Muscle layer of colon (tissue), 2 donors: ENCODE data around the gene ARF1.

Source experiments
- H3K27ac ChIP-seq: one replicate; pipeline ENCODE4 v1.7.0; 2013; ENCODE audit warnings: low read depth, mild to moderate bottlenecking, low read length, moderate library complexity
- H3K27me3 ChIP-seq, 2 donors: one replicate each; pipeline ENCODE4 v1.7.0; 2013; ENCODE audit warnings: low read length in 2 of 2, mild to moderate bottlenecking in 2 of 2; ENCODE audit not compliant: insufficient read depth in 2 of 2, control insufficient read depth in 1 of 2
- H3K36me3 ChIP-seq: one replicate; pipeline ENCODE4 v1.7.0; 2013; ENCODE audit warnings: mild to moderate bottlenecking, low read length; ENCODE audit not compliant: insufficient read depth
- H3K4me1 ChIP-seq: one replicate; pipeline ENCODE4 v1.7.0; 2013; ENCODE audit warnings: mild to moderate bottlenecking, low read length; ENCODE audit not compliant: insufficient read depth
- H3K4me3 ChIP-seq, 2 donors: one replicate each; pipeline ENCODE4 v1.7.0; 2013; ENCODE audit warnings: low read length in 2 of 2, low read depth in 1 of 2, mild to moderate bottlenecking in 1 of 2, moderate library complexity in 1 of 2
- H3K9ac ChIP-seq: one replicate; pipeline ENCODE4 v1.7.0; 2013; ENCODE audit warnings: low read length
- H3K9me3 ChIP-seq: one replicate; pipeline ENCODE4 v1.7.0; 2013; ENCODE audit warnings: mild to moderate bottlenecking, low read length
- donor health status: abdominal sarcoma.
- donor health status: Adenocarcinoma of cecum.

ARF1 gene

GRCh38 chr1:228084325-228084724, 1.8 kb downstream of the ARF1 start:
- peaks cover 65% of the 10 kb centered on the region for H3K4me1 ChIP-seq
- no peaks in the 10 kb centered on the region for H3K9me3 ChIP-seq
- peaks cover 6% of the 10 kb centered on the region for H3K36me3 ChIP-seq
- H3K27ac ChIP-seq = peak overlapping the region; percentile 98
- peak overlapping the region; percentile 70 to 83 for H3K4me3 ChIP-seq
- H3K9ac ChIP-seq = peak overlapping the region; percentile 94
- H3K27me3 ChIP-seq = no peaks in the 10 kb centered on the region

- peak overlapping the region; percentile 94 for H3K9ac ChIP-seq
These were observed 2.3 kb downstream of the ARF1 start for GRCh38 chr1:228084797-228085196.

GRCh38 chr1:228085287-228085951, 2.9 kb downstream of the ARF1 start:
- Histone ChIP-seq H3K4me1 (peaks cover 76% of the 10 kb centered on the region), H3K9me3 (no peaks in the 10 kb centered on the region), H3K4me3 (peak overlapping the region in 1 of 2 donors; percentile 83), H3K27ac (no peak overlapping the region), H3K36me3 (peaks cover 6% of the 10 kb centered on the region), H3K27me3 (no peaks in the 10 kb centered on the region), H3K9ac (peak overlapping the region; percentile 94)

More at GRCh38 chr1:228084797-228085196, 2.3 kb downstream of the ARF1 start:
- Histone ChIP-seq H3K27ac (no peak overlapping the region), H3K9me3 (no peaks in the 10 kb centered on the region), H3K27me3 (no peaks in the 10 kb centered on the region), H3K4me1 (peaks cover 70% of the 10 kb centered on the region), H3K4me3 (peak overlapping the region in 1 of 2 donors; percentile 83), H3K36me3 (peaks cover 6% of the 10 kb centered on the region)

- no peak overlapping the region for H3K4me3 ChIP-seq
- no peak overlapping the region for H3K9ac ChIP-seq
- H3K9me3 ChIP-seq = no peaks in the 10 kb centered on the region
- peaks cover 88% of the 10 kb centered on the region for H3K4me1 ChIP-seq
- peaks cover 6% of the 10 kb centered on the region for H3K36me3 ChIP-seq
- H3K27me3 ChIP-seq = no peaks in the 10 kb centered on the region
- no peak overlapping the region for H3K27ac ChIP-seq
These were observed 5.3 kb downstream of the ARF1 start for GRCh38 chr1:228087771-228088251.

GRCh38 chr1:228088586-228089498, 6.3 kb downstream of the ARF1 start:
- Histone ChIP-seq H3K27me3 (no peaks in the 10 kb centered on the region), H3K27ac (no peak overlapping the region), H3K4me3 (no peak overlapping the region), H3K36me3 (peaks cover 6% of the 10 kb centered on the region), H3K9ac (no peak overlapping the region), H3K4me1 (peaks cover 85% of the 10 kb centered on the region), H3K9me3 (no peaks in the 10 kb centered on the region)

GRCh38 chr1:228089519-228090380, 7.2 kb downstream of the ARF1 start:
- H3K27me3 ChIP-seq = no peaks in the 10 kb centered on the region
- no peak overlapping the region for H3K27ac ChIP-seq
- H3K9ac ChIP-seq = no peak overlapping the region
- H3K4me3 ChIP-seq = no peak overlapping the region
- H3K4me1 ChIP-seq = peaks cover 76% of the 10 kb centered on the region
- peaks cover 6% of the 10 kb centered on the region for H3K36me3 ChIP-seq
- peaks cover under 1% of the 10 kb centered on the region for H3K9me3 ChIP-seq

- peaks cover 6% of the 10 kb centered on the region for H3K36me3 ChIP-seq
- no peaks in the 10 kb centered on the region for H3K27me3 ChIP-seq
- no peak overlapping the region for H3K27ac ChIP-seq
- H3K4me3 ChIP-seq = no peak overlapping the region
- H3K9ac ChIP-seq = no peak overlapping the region
- peaks cover 67% of the 10 kb centered on the region for H3K4me1 ChIP-seq
- peaks cover 3% of the 10 kb centered on the region for H3K9me3 ChIP-seq
These were observed 8.1 kb downstream of the ARF1 start for GRCh38 chr1:228090613-228091081.

GRCh38 chr1:228091084-228091483, 8.6 kb downstream of the ARF1 start:
- Histone ChIP-seq H3K9ac (no peak overlapping the region), H3K9me3 (peaks cover 3% of the 10 kb centered on the region), H3K4me3 (no peak overlapping the region), H3K27me3 (no peaks in the 10 kb centered on the region), H3K36me3 (peaks cover 7% of the 10 kb centered on the region), H3K4me1 (peaks cover 65% of the 10 kb centered on the region), H3K27ac (no peak overlapping the region)

GRCh38 chr1:228092342-228093049, 10.0 kb downstream of the ARF1 start:
- H3K4me1 ChIP-seq = peaks cover 55% of the 10 kb centered on the region
- no peaks in the 10 kb centered on the region for H3K27me3 ChIP-seq
- H3K9ac ChIP-seq = no peak overlapping the region
- no peak overlapping the region for H3K27ac ChIP-seq
- H3K9me3 ChIP-seq = peaks cover 3% of the 10 kb centered on the region
- H3K36me3 ChIP-seq = peaks cover 12% of the 10 kb centered on the region
- no peak overlapping the region for H3K4me3 ChIP-seq

- H3K4me3 ChIP-seq = no peak overlapping the region
- peaks cover 47% of the 10 kb centered on the region for H3K4me1 ChIP-seq
- H3K27ac ChIP-seq = no peak overlapping the region
- peaks cover 3% of the 10 kb centered on the region for H3K9me3 ChIP-seq
- peaks cover 19% of the 10 kb centered on the region for H3K36me3 ChIP-seq
- no peaks in the 10 kb centered on the region for H3K27me3 ChIP-seq
- no peak overlapping the region for H3K9ac ChIP-seq
These were observed 10.8 kb downstream of the ARF1 start for GRCh38 chr1:228093050-228093906.
